Psoas muscle (tissue), 8 donors: ENCODE data around the gene NT5C1A. TPM values are rescaled to one million over a fixed set of nuclear protein-coding genes. Genes with fewer than 3 reads are reported as not detected.

Experiments
- ATAC-seq, 4 donors: fragments of 200-7000 bp; cut with Tn5 transposase; one replicate each; pipeline ENCODE4 v1.9.1; 2020; ENCODE audit warnings: moderate library complexity in 3 of 4, mild to moderate bottlenecking in 2 of 4
- DNase-seq, 2 donors: peaks; one replicate each; pipeline ENCODE4 v3.0.0-alpha.2; 2020
- H3K27ac ChIP-seq: fragments of 200-600 bp; one replicate; pipeline ENCODE4 v1.8.0; 2022
- H3K27me3 ChIP-seq, 3 donors: fragments of 200-600 bp in 1 of 3; one replicate each; pipeline versions ENCODE4 v1.6.1 to v1.8.0; 2013 to 2022; ENCODE audit warnings: low read length in 2 of 3, mild to moderate bottlenecking in 2 of 3, moderate library complexity in 1 of 3; ENCODE audit not compliant: insufficient read depth in 3 of 3
- H3K36me3 ChIP-seq, 2 donors: fragments of 200-600 bp in 1 of 2; one replicate each; pipeline versions ENCODE4 v1.6.1 to v1.8.0; 2013 to 2022; ENCODE audit warnings: low read depth in 1 of 2, mild to moderate bottlenecking in 1 of 2, moderate library complexity in 1 of 2; ENCODE audit not compliant: insufficient read depth in 1 of 2
- H3K4me1 ChIP-seq: fragments of 200-600 bp; one replicate; pipeline ENCODE4 v1.8.0; 2022
- H3K4me3 ChIP-seq: fragments of 200-600 bp; one replicate; pipeline ENCODE4 v1.8.0; 2022; ENCODE audit warnings: mild to moderate bottlenecking
- H3K9me3 ChIP-seq: fragments of 200-600 bp; one replicate; pipeline ENCODE4 v1.8.0; 2022
- WGBS, 3 donors: extraction: QIAGEN DNeasy Blood & Tissue Kit; methylation state at CpG; one replicate each; pipeline versions ENCODE4 v1.1.6 to v1.1.7; 2013; 5-methylcytosine and 5-hydroxymethylcytosine counted together
- intact Hi-C, 2 donors: fragments of 100-400 bp; cut with DNase I; formaldehyde crosslinking; loops; one replicate each; pipeline versions ENCODE4 v1.11.0 to v1.14.2; 2022
- polyA plus RNA-seq, 3 donors: library from polyadenylated mRNA; stranded (reverse); fragments of 200-250 nt; gene quantifications; one replicate each; pipeline ENCODE4 v1.2.3, GENCODE V29; 2013
- total RNA-seq, 4 donors: library from RNA; stranded (reverse); fragmentation: NEBNext Ultra II Directional in 2 of 4; extraction: Animal tissue kit (Norgen Biotek cat#: 25700) in 2 of 4; gene quantifications; one replicate each; pipeline versions ENCODE4 v1.2.1 to v1.2.4, GENCODE V29; 2021 to 2023
- TF ChIP-seq, protein P1 (sequence below): fragments of 200-600 bp; IDR thresholded peaks from one replicate; pipeline ENCODE4 v1.8.0; 2022; ENCODE audit warnings: antibody characterized with exemption
- donor health status: healthy with polysubstance abuse.
- donor health status: DM: no; HTN: no; CAD: no; lungs with moderate emphysema.
- donor health status: Bipolar disorder and iron deficiency.
- donor health status: healthy.
- donor health status: DM: yes; HTN: yes; CAD: no.
- donor health status: DM: no; HTN: no; CAD: no.
- donor health status: DM: no; HTN: no; CAD: no.
- donor health status: DM: yes; HTN: yes; CAD: no.

The NT5C1A gene
- total and polyA plus RNA-seq, 7 donors, result 1.2 to 112 (median 35.0) TPM

DNA sequence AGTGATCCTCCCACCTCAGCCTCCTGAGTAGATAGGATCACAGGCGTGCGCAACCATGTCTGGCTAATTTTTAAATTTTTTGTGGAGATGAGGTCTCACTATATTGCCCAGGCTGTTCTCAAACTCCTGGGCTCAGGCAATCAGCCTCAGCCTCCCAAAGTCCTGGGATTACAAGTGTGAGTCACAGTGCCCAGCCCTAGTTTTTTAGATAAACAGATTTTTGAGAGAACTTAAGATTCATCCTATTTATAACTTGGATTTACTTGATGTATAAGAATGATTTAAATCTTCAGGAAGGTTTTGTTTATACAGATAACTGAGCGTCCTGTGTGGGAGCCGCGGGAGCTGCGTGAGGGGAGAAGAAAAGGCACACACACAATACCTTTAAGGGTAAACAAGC is 58.7 kb downstream of the NT5C1A start:
- Histone ChIP-seq H3K9me3 (no peaks in the 10 kb centered on the region), H3K27ac (no peak overlapping the region), H3K27me3 (no peaks in the 10 kb centered on the region), H3K4me1 (no peaks in the 10 kb centered on the region), H3K4me3 (no peak overlapping the region), H3K36me3 (no peaks in the 10 kb centered on the region)
- TF ChIP-seq, protein P1, sequence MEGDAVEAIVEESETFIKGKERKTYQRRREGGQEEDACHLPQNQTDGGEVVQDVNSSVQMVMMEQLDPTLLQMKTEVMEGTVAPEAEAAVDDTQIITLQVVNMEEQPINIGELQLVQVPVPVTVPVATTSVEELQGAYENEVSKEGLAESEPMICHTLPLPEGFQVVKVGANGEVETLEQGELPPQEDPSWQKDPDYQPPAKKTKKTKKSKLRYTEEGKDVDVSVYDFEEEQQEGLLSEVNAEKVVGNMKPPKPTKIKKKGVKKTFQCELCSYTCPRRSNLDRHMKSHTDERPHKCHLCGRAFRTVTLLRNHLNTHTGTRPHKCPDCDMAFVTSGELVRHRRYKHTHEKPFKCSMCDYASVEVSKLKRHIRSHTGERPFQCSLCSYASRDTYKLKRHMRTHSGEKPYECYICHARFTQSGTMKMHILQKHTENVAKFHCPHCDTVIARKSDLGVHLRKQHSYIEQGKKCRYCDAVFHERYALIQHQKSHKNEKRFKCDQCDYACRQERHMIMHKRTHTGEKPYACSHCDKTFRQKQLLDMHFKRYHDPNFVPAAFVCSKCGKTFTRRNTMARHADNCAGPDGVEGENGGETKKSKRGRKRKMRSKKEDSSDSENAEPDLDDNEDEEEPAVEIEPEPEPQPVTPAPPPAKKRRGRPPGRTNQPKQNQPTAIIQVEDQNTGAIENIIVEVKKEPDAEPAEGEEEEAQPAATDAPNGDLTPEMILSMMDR, result no peak
- no peak for DNase-seq
- no peak for ATAC-seq
- 87 to 93% (median 87%) methylated on average over 6 of the region's 6 CpGs for WGBS, 3 donors
- intact Hi-C loops, result no loop called here

DNA sequence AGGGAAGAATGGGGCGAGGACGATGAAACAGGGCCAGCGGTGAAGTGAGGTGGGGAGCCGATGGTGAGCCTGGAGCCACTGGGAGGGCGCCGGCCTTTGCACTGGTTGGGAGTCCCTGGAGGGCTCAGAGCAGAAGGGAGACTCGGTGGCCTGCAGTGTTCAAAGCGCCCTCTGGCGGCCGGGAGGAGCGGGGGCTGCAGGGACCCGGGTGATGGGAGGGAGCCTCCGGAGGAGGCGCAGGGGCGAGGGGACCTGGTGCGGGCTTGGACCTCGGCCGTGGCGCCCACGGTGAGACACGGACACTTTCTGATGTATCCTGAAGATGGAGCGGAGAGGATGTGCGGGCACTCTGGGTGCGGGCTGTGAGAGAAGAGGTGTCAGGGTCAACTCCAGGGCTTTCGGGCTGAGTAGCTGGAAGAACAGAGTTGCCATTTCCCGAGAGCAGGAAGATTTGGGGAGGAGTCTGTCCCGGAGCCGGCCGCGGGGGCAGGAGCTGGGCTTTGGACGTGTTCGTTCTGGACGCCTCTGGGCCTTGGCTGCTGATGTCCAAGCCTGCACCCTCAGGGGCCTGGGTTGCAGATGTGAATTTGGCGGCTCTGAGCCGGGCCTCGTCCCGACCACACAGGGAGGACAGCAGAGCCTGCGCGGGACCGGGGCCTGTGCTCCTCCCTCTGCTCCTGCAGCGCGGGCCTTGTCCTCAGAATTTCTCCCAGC is 62.1 kb downstream of the NT5C1A start:
- H3K9me3 ChIP-seq, result no peaks in the 10 kb centered on the region
- peaks cover 0 to 1% (median 0%) of the 10 kb centered on the region in 3 donors for H3K27me3 ChIP-seq
- H3K4me3 ChIP-seq, result no peak overlapping the region
- peak; percentile 28 to 75 (median 71) for ATAC-seq
- intact Hi-C loops, result loop anchor here in 1 of 2 donors (2.0 kb wide), 1 partner anchor 111 kb away; no protein-coding TSS in a partner anchor
- TF ChIP-seq, protein P1, result peak; percentile 32
- WGBS, 3 donors, result 33 to 42% (median 42%) methylated on average over 38 to 42 of the region's 42 CpGs
- peak; percentile 77 to 85 for DNase-seq
- H3K27ac ChIP-seq, result no peak overlapping the region
- no peaks in the 10 kb centered on the region for H3K36me3 ChIP-seq
- no peaks in the 10 kb centered on the region for H3K4me1 ChIP-seq

Other genes starting within 250 kb of the NT5C1A start
- not detected for gene BMP8A, start 180.5 kb downstream of the NT5C1A start, total RNA-seq
- under 1 TPM in 1 of 3 donors, not detected in 2; 0.04 TPM for gene BMP8A, start 180.5 kb downstream of the NT5C1A start, polyA plus RNA-seq
- 100 to 1,000 TPM; 370 to 530 (median 476) TPM for gene PABPC4, start 95.3 kb downstream of the NT5C1A start, total RNA-seq
- gene PABPC4, start 95.3 kb downstream of the NT5C1A start, polyA plus RNA-seq, result 100 to 1,000 TPM; 194 to 302 (median 241) TPM
- 10 to 100 TPM in 1 of 4 donors, 1 to 10 TPM in 3; 4.1 to 10.0 (median 6.5) TPM for gene HEYL, start 32.5 kb downstream of the NT5C1A start, total RNA-seq
- 1 to 10 TPM; 2.1 to 5.8 (median 3.2) TPM for gene HEYL, start 32.5 kb downstream of the NT5C1A start, polyA plus RNA-seq
- 1 to 10 TPM; 1.3 to 9.4 (median 3.1) TPM for gene HPCAL4, start 19.3 kb upstream of the NT5C1A start, total RNA-seq
- gene HPCAL4, start 19.3 kb upstream of the NT5C1A start, polyA plus RNA-seq, result 1 to 10 TPM in 2 of 3 donors, under 1 TPM in 1; 0.29 to 3.2 (median 1.3) TPM
- 10 to 100 TPM; 23.5 to 34.3 (median 33.2) TPM for gene PPIE, start 66.8 kb upstream of the NT5C1A start, total RNA-seq
- gene PPIE, start 66.8 kb upstream of the NT5C1A start, polyA plus RNA-seq, result 10 to 100 TPM; 44.5 to 53.2 (median 49.4) TPM
- under 1 TPM in 3 of 4 donors, not detected in 1; 0.23 to 0.48 (median 0.34) TPM for gene OXCT2, start 99.2 kb upstream of the NT5C1A start, total RNA-seq
- under 1 TPM in 2 of 3 donors, not detected in 1; 0.03 to 0.16 TPM for gene OXCT2, start 99.2 kb upstream of the NT5C1A start, polyA plus RNA-seq
- gene BMP8B, start 116.8 kb upstream of the NT5C1A start, total RNA-seq, result under 1 TPM; 0.15 to 0.25 (median 0.17) TPM
- under 1 TPM; 0.06 to 0.11 (median 0.08) TPM for gene BMP8B, start 116.8 kb upstream of the NT5C1A start, polyA plus RNA-seq
- gene TRIT1, start 211.4 kb upstream of the NT5C1A start, total RNA-seq, result 10 to 100 TPM in 2 of 4 donors, 1 to 10 TPM in 2; 6.4 to 13.7 (median 10.2) TPM
- 10 to 100 TPM in 2 of 3 donors, 1 to 10 TPM in 1; 9.7 to 26.2 (median 13.6) TPM for gene TRIT1, start 211.4 kb upstream of the NT5C1A start, polyA plus RNA-seq
- gene MYCL, start 229.8 kb upstream of the NT5C1A start, total RNA-seq, result 1 to 10 TPM in 2 of 4 donors, under 1 TPM in 2; 0.19 to 1.7 (median 0.60) TPM
- under 1 TPM; 0.10 to 0.27 (median 0.12) TPM for gene MYCL, start 229.8 kb upstream of the NT5C1A start, polyA plus RNA-seq